HepG2 (cell line): Measurements from ENCODE around the gene MAP2K3. TPM values are rescaled to one million over a fixed set of nuclear protein-coding genes. Genes with fewer than 3 reads are reported as not detected.

Experiments
- EZH2 ChIP-seq: conservative IDR thresholded peaks from 2 replicates; pipeline ENCODE4 v1.6.1; 2012; ENCODE audit warnings: mild to moderate bottlenecking, low read depth, low read length, moderate library complexity
- FOXJ3 ChIP-seq: sonication (generic); formaldehyde crosslinking; IDR thresholded peaks from 2 replicates; pipeline ENCODE4 v1.4.0; 2020; ENCODE audit warnings: missing genetic modification reagents, mild to moderate bottlenecking, borderline replicate concordance
- KDM5A ChIP-seq: fragments of 200-600 bp; sonication (generic); IDR thresholded peaks from 2 replicates; pipeline ENCODE4 v1.7.0; 2018; ENCODE audit warnings: antibody characterized with exemption, mild to moderate bottlenecking, low read length, borderline replicate concordance
- MZF1 ChIP-seq: sonication (generic); formaldehyde crosslinking; IDR thresholded peaks from 2 replicates; pipeline ENCODE4 v1.8.1; 2023; ENCODE audit warnings: mild to moderate bottlenecking, missing genetic modification reagents, borderline replicate concordance
- NFE2 ChIP-seq: sonication (generic); formaldehyde crosslinking; IDR thresholded peaks from 2 replicates; pipeline ENCODE4 v1.4.0; 2020; ENCODE audit warnings: missing genetic modification reagents
- POLR2AphosphoS5 ChIP-seq: IDR thresholded peaks from 2 replicates; pipeline ENCODE4 v1.6.1; 2012; ENCODE audit warnings: low read depth, low read length
- RFX1 ChIP-seq: fragments of 450-650 bp; IDR thresholded peaks from 2 replicates; pipeline ENCODE4 v1.6.1; 2017
- ZFAT ChIP-seq: sonication (generic); formaldehyde crosslinking; conservative IDR thresholded peaks from 2 replicates; pipeline ENCODE4 v1.8.1; 2023; ENCODE audit warnings: missing genetic modification reagents, inconsistent platforms
- ZNF121 ChIP-seq: sonication (generic); formaldehyde crosslinking; IDR thresholded peaks from 2 replicates; pipeline ENCODE4 v1.5.0; 2020; ENCODE audit warnings: mild to moderate bottlenecking, missing genetic modification reagents
- ZNF253 ChIP-seq: sonication (generic); formaldehyde crosslinking; IDR thresholded peaks from 2 replicates; pipeline ENCODE4 v1.8.0; 2022; ENCODE audit warnings: mild to moderate bottlenecking, missing genetic modification reagents, borderline replicate concordance
- ZNF335 ChIP-seq: sonication (generic); formaldehyde crosslinking; IDR thresholded peaks from 2 replicates; pipeline ENCODE4 v1.4.0; 2020; ENCODE audit warnings: missing genetic modification reagents
- ZNF614 ChIP-seq: IDR thresholded peaks from 2 replicates; pipeline ENCODE4 v1.6.1; 2018; ENCODE audit warnings: missing biosample characterization, missing genetic modification reagents, inconsistent platforms, borderline replicate concordance
- ZNF629 ChIP-seq: sonication (generic); formaldehyde crosslinking; conservative IDR thresholded peaks from 2 replicates; pipeline ENCODE4 v1.5.0; 2020; ENCODE audit warnings: missing genetic modification reagents
- ZNF816 ChIP-seq: sonication (generic); formaldehyde crosslinking; IDR thresholded peaks from 2 replicates; pipeline ENCODE4 v1.8.0; 2022; ENCODE audit warnings: missing genetic modification reagents, mild to moderate bottlenecking, borderline replicate concordance
- polyA plus RNA-seq, 8 experiments: library from polyadenylated mRNA; depleted of rRNA in 3 of 8; stranded (reverse) in 7 of 8; unstranded in 1 of 8; fragments of >200 nt; fragmentation: Illumina TruSeq in 4 of 8; extraction: Trizol in 4 of 8; gene quantifications; 2 replicates each; pipeline versions ENCODE4 v1.2.1 to v1.2.3, GENCODE V29; 2011 to 2016; ENCODE audit warnings: low read depth in 4 of 8, missing spikeins in 1 of 8, mixed read lengths in 1 of 8; ENCODE audit not compliant: insufficient read depth in 1 of 8
- total RNA-seq, 5 experiments: library from RNA; depleted of rRNA; stranded (reverse); fragments of >200 nt; fragmentation: Illumina TruSeq; extraction: Trizol; gene quantifications; 2 replicates each; pipeline ENCODE4 v1.2.3, GENCODE V29; 2016; ENCODE audit warnings: low read depth in 1 of 5
- TF ChIP-seq, protein P1 (sequence below): IDR thresholded peaks from 2 replicates; pipeline ENCODE4 v1.6.1; 2016
- TF ChIP-seq, protein P2 (sequence below): sonication (generic); formaldehyde crosslinking; IDR thresholded peaks from 2 replicates; pipeline ENCODE4 v1.5.1; 2020; ENCODE audit warnings: missing genetic modification reagents, mild to moderate bottlenecking, borderline replicate concordance
- TF ChIP-seq, protein P3 (sequence below): sonication (generic); formaldehyde crosslinking; IDR thresholded peaks from 2 replicates; pipeline ENCODE4 v1.5.0; 2020; ENCODE audit warnings: missing genetic modification reagents
- TF ChIP-seq, protein P4 (sequence below): conservative IDR thresholded peaks from 2 replicates; pipeline ENCODE4 v1.6.1; 2018; ENCODE audit warnings: missing genetic modification reagents
- TF ChIP-seq, protein P5 (sequence below): sonication (generic); formaldehyde crosslinking; IDR thresholded peaks from 2 replicates; pipeline ENCODE4 v1.8.0; 2022; ENCODE audit warnings: missing genetic modification reagents, mild to moderate bottlenecking, borderline replicate concordance
- TF ChIP-seq, protein P6 (sequence below): sonication (generic); formaldehyde crosslinking; IDR thresholded peaks from 2 replicates; pipeline ENCODE4 v1.5.1; 2020; ENCODE audit warnings: missing genetic modification reagents, mild to moderate bottlenecking, borderline replicate concordance

Gene MAP2K3
- total and polyA plus RNA-seq, 2 of the 13 experiments (the other 11 are each of a cell fraction or from before 2014, with no cell fraction given), result 20.5 to 27.4 TPM

DNA sequence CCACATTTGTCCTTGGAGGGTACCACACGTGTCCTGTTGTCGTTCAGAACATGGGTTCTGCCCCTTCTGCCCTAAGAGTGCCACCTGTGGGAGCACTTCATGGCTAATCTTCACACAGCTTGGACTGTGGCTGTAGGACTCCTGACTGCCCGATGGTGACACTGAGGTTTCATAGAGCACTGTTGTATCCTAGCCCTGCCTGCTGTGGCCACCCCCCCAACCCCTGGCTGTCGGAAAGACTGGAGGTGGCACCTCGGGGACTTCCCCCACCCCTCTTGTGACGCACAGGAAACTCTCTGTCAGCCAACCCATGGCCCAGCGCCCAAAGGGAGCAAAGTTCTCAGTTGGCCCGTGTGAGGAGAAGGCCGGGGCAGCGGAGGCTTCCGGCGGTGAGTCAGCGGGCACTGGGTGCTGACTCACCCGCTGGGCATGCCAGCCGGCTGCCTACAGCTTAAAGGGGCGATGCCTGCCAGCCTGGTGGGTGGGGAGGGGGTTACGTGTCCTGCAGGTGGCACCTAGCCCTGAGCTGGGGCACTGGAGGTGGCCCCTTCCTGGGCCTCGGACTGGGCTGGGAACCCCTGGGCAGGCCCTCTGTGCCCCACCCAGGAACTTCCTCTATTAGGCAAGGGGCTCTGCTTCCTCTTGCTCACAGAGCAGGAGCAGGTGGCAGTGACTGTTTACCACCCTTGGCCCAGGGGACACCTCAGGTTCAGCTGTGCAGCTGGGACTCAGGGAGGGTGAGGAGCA, 3.4 kb downstream of the MAP2K3 start (continued):
- TF ChIP-seq, protein P1, sequence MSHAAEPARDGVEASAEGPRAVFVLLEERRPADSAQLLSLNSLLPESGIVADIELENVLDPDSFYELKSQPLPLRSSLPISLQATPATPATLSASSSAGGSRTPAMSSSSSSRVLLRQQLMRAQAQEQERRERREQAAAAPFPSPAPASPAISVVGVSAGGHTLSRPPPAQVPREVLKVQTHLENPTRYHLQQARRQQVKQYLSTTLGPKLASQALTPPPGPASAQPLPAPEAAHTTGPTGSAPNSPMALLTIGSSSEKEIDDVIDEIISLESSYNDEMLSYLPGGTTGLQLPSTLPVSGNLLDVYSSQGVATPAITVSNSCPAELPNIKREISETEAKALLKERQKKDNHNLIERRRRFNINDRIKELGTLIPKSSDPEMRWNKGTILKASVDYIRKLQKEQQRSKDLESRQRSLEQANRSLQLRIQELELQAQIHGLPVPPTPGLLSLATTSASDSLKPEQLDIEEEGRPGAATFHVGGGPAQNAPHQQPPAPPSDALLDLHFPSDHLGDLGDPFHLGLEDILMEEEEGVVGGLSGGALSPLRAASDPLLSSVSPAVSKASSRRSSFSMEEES (CRISPR knock-in tag), result peak; percentile 69; the same call in 1 of the 2 replicates
- TF ChIP-seq MZF1 (no peak), ZNF253 (CRISPR knock-in tag) (0 out of 2 replicates have a peak, but pooled peaks have one; percentile 39), FOXJ3 (CRISPR knock-in tag) (no peak), RFX1 (no peak), ZFAT (CRISPR knock-in tag) (no peak), POLR2AphosphoS5 (peak; percentile 57), ZNF121 (CRISPR knock-in tag) (peak; percentile 90), ZNF335 (CRISPR knock-in tag) (no peak), KDM5A (no peak), ZNF629 (CRISPR knock-in tag) (no peak), NFE2 (CRISPR knock-in tag) (peak; percentile 74; the same call in 1 of the 2 replicates), ZNF816 (CRISPR knock-in tag) (no peak), ZNF614 (CRISPR knock-in tag) (no peak), EZH2 (no peak)
- TF ChIP-seq, protein P2, sequence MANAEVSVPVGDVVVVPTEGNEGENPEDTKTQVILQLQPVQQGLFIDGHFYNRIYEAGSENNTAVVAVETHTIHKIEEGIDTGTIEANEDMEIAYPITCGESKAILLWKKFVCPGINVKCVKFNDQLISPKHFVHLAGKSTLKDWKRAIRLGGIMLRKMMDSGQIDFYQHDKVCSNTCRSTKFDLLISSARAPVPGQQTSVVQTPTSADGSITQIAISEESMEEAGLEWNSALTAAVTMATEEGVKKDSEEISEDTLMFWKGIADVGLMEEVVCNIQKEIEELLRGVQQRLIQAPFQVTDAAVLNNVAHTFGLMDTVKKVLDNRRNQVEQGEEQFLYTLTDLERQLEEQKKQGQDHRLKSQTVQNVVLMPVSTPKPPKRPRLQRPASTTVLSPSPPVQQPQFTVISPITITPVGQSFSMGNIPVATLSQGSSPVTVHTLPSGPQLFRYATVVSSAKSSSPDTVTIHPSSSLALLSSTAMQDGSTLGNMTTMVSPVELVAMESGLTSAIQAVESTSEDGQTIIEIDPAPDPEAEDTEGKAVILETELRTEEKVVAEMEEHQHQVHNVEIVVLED, result no peak; the same call in 1 of the 2 replicates
- TF ChIP-seq, protein P3, sequence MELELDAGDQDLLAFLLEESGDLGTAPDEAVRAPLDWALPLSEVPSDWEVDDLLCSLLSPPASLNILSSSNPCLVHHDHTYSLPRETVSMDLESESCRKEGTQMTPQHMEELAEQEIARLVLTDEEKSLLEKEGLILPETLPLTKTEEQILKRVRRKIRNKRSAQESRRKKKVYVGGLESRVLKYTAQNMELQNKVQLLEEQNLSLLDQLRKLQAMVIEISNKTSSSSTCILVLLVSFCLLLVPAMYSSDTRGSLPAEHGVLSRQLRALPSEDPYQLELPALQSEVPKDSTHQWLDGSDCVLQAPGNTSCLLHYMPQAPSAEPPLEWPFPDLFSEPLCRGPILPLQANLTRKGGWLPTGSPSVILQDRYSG, result no peak
- TF ChIP-seq, protein P4, sequence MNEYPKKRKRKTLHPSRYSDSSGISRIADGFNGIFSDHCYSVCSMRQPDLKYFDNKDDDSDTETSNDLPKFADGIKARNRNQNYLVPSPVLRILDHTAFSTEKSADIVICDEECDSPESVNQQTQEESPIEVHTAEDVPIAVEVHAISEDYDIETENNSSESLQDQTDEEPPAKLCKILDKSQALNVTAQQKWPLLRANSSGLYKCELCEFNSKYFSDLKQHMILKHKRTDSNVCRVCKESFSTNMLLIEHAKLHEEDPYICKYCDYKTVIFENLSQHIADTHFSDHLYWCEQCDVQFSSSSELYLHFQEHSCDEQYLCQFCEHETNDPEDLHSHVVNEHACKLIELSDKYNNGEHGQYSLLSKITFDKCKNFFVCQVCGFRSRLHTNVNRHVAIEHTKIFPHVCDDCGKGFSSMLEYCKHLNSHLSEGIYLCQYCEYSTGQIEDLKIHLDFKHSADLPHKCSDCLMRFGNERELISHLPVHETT (CRISPR knock-in tag), result no peak
- TF ChIP-seq, protein P5, sequence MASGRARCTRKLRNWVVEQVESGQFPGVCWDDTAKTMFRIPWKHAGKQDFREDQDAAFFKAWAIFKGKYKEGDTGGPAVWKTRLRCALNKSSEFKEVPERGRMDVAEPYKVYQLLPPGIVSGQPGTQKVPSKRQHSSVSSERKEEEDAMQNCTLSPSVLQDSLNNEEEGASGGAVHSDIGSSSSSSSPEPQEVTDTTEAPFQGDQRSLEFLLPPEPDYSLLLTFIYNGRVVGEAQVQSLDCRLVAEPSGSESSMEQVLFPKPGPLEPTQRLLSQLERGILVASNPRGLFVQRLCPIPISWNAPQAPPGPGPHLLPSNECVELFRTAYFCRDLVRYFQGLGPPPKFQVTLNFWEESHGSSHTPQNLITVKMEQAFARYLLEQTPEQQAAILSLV, result no peak; the same call in 1 of the 2 replicates
- TF ChIP-seq, protein P6, sequence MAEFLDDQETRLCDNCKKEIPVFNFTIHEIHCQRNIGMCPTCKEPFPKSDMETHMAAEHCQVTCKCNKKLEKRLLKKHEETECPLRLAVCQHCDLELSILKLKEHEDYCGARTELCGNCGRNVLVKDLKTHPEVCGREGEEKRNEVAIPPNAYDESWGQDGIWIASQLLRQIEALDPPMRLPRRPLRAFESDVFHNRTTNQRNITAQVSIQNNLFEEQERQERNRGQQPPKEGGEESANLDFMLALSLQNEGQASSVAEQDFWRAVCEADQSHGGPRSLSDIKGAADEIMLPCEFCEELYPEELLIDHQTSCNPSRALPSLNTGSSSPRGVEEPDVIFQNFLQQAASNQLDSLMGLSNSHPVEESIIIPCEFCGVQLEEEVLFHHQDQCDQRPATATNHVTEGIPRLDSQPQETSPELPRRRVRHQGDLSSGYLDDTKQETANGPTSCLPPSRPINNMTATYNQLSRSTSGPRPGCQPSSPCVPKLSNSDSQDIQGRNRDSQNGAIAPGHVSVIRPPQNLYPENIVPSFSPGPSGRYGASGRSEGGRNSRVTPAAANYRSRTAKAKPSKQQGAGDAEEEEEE (CRISPR knock-in tag), result no peak
